ENCODE data around the gene IGSF8.
A peak's percentile ranks its signal among the peaks of the same experiment; 100 is the strongest.

The IGSF8 gene

DNA sequence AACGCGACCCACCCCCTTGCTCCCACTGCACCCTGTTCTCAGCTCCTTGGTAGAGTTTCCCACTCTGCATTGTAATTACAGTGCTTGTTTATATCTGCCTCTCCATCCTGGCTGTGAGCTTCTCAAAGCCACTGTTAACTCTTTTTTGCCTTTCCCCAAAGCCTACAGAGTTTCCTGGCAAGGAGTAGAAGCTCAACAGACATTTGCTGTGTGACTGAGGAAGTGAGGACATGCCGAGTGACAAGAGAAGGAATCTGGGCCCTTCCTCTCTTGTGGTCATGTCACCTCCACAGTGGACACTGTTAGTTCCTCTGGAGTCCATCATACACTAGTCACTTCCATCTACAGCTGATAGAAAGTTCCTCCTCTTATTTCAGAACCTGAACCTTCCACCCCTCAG, 6.1 kb upstream of the IGSF8 start:
- no peak for DNase-seq (ENCODE audit: low spot score)

- no peak for DNase-seq (ENCODE audit: low spot score)
These were observed 5.4 kb upstream of the IGSF8 start for GRCh38 chr1:160103658-160104408.

DNA sequence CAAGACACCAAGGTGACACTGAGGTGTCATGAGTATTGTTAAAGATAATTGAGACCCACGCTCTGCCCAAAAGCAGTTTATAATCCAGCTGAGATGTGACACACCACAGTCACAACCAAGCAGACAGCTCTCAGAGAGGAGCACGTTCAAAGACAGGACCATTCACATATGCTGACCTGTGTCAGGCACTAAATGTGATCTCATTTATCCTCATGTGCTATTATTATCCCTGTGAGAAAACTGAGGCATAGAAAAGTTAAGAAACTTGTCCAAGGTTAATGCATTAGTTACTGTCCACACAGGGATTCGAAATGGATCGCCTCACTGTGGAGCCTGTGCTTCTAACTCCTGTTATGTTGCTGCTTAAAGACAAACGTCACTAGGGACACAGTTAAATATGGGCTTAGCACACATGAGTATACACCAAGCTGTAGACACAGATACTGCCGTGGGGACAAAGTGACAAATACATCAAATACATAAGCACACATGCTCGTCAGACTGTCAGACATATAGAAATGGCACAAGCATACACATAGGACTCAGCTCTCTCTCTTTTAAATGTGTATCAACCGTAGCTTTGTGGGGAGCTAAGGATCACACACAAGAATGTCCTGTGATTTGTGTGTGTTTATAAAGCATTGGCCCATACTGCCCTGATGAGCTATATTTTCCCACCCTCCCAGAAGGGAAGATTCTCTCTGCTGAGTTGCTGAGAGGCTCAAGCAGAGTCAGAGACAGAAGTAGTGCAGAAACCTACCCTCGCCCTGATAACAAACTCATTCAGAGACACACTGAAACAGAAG, 3.5 kb upstream of the IGSF8 start:
- no peak for DNase-seq (ENCODE audit: low spot score)

- DNase-seq (ENCODE audit: low spot score) = peak; percentile 92
These were observed 2.8 kb upstream of the IGSF8 start for GRCh38 chr1:160101037-160101716.

DNA sequence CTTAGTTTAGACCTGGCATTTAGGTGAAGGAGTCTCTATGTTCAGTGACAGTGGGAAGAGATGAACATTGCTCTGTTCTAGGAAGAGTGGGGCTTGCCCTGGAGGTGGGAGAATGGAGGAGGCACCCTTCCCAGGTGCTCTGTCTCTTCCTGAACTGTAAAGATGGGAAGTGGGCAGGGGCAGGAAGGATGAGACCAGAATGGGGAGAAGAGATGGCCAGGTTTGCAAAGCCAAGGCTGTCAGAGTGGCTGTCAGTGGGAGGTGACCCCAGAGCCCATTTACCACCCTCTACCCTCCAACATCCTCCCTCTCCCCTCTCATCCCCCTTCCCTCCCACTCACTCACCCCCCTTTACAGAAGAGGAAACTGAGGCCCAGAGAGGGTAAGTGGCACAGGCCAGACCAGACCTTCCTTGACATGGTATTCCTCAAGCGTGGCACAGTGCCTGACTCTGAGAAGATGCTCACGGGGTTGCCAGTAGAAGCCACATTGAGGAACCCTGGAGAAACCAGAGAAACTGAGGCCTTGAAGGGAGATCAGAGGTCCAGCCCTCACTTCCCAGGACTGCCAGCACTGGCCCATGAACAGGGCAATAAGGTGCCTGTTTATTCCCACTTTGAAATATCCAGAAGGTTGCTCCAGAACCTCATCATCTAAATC, 1.4 kb upstream of the IGSF8 start:
- no peak for DNase-seq (ENCODE audit: low spot score)

- peak; percentile 99 for DNase-seq (ENCODE audit: low spot score)
These were observed 588 bp upstream of the IGSF8 start for GRCh38 chr1:160098852-160099561.

DNA sequence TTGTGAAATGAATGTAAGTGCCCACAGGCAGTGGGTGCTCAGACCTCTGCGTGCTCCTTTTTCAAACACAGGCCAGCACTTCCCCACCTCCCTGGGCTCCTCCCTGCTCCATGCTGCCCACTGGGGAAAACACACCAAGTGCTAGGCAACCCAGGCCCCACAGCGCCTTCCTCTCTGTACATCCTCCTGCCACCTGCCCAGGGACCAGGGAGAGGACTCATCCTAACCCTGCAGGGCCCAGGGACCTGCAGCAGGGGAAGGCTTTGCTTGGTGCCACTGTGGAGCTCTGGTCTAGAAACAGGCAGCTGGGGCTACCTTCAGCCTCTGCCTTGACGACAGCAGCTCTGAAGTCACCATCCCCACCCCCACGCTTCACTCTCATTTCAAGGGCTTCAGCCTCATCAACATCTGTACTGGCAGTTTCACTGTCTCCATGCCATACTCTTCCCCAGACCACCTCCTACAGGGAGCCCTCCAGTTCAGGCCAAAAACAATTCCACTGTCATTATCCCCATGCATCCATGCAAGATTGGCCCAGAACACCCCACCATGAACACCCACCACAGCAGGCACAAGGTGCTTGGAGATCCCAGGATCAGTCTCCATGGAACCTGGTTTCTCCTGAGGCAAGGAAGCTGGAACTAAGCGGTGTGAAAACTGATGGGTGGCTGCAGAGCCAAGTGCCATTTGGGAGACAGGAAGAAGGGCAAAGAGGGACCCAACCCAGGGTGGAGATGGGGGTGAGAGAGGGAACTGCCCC, 1.1 kb downstream of the IGSF8 start:
- no peak for DNase-seq (ENCODE audit: low spot score)

- peak; percentile 75 for DNase-seq (ENCODE audit: low spot score)
These were observed 1.9 kb downstream of the IGSF8 start for GRCh38 chr1:160096274-160097116.

- DNase-seq (ENCODE audit: low spot score) = no peak
These were observed 2.9 kb downstream of the IGSF8 start for GRCh38 chr1:160095382-160096105.

DNA sequence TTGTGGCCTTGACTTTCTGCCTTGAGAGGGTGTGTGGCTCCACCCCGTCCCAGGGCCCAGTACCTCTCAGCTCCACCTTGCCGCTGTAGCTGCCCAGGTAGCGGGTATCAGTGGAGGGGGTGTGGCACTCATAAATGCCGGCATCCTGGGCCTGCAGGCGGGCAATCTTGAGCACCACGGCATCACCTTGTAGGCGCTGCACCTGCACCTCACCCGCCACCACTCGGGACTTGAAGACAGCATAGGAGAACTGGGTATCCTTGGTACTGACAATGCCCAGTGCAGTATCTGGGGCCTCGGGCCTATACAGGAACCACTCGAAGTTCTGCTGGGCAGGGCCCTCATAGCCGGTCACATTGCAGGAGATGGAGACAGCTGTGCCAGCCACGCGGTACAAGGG, 3.6 kb downstream of the IGSF8 start:
- DNase-seq (ENCODE audit: low spot score) = no peak

DNA sequence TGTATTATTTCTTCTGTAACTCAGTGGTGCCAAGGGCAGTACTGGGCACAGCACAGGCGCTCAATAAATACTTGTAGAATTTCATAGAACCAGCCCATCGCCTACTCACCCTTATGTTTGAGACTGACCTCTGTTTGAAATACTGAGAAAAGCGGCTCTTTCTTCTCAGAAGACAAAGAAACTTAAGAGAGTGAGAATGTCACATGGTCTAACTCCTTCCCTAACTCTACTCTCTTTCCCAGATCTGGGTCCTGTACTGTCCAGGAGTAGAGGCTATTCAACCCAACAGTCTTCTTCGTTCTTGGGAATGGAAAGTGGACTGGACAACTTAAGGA, 4.2 kb downstream of the IGSF8 start:
- no peak for DNase-seq (ENCODE audit: low spot score)

GRCh38 chr1:160093624-160094290, 4.7 kb downstream of the IGSF8 start:
- DNase-seq (ENCODE audit: low spot score) = no peak

DNA sequence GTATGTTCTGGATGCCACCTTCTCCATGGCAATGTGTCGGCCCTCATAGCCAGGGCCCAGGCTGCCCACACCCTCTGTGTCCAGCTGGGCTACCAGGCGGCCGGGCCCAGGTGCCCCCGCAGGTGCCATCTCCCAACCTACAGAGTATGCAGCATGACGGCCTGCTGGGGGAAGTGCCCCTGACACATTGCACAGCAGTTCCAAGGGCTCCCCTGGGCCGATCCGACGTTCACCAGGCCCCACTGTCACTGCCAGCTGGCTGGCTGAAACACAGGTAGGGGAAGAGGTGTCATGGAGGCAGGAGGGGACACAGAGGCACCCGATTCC, 5.4 kb downstream of the IGSF8 start:
- no peak for DNase-seq (ENCODE audit: low spot score)

GRCh38 chr1:160092366-160093068, 5.9 kb downstream of the IGSF8 start:
- no peak for DNase-seq (ENCODE audit: low spot score)

DNA sequence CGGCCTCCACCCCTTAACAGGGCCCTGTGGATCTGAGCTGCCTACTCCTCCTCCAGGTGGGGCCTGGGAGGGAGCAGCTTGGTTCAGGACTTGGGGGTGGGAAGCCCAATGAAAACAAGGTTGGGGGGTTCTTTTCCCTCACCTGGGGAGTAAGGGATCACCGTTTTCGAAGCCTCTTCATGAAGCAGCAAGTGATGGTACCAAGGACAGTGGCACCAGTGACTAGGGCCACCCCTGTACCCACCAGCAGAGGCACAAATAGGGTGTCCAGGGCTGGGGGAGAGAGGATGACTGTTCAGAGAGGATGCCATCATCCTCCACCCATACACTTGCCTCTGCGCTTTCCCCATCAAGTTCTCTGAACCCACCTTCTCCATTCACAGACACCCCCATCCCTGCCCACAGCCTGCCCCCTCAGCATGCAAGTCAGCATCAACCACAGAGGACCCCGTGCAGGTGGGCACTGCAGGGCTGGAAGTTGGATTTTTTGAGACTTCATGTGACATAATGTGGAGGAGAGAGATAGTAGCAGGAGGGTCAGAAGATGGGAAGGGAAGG, 6.7 kb downstream of the IGSF8 start:
- DNase-seq (ENCODE audit: low spot score) = no peak

GRCh38 chr1:160090760-160091159, 7.7 kb downstream of the IGSF8 start:
- DNase-seq (ENCODE audit: low spot score) = no peak

- DNase-seq (ENCODE audit: low spot score) = no peak
These were observed 8.5 kb downstream of the IGSF8 start for GRCh38 chr1:160089883-160090282.

DNA sequence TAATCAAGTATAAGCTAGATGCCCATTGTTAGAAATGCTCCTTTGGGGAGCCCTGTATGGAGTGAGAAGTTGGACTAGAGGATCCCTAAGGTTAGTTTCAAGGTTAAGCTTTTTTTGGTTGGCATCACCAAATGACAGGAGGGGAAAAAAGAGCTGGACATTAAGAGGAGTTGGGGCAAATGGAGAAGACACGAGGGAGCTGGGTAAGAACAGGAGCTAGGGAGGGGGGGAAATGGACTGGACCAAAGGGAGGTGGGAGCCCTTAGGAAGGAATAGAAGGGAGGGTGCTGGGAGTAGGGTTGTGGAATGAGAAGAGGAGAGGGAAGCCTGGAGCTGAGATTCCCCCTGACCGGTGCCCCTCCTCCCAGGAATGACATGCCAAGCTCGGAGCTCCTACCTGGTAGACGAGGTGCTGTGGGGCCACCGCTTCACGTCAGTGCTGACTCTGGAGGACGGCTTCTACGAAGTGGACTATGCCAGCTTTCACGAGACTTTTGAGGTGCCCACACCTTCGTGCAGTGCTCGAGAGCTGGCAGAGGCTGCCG, 11.2 kb downstream of the IGSF8 start:
- no peak for DNase-seq (ENCODE audit: low spot score)

Measured in AG20443 (cell line).